Measurements from ENCODE around the gene CDK10. TPM values are rescaled to one million over a fixed set of nuclear protein-coding genes. Genes with fewer than 3 reads are reported as not detected.

Gene CDK10
- total RNA-seq, 1 donor from 2014 or later, result 44.0 TPM

GRCh38 chr16:89700100-89700648, 13.7 kb downstream of the CDK10 start:
- TF ChIP-seq POLR2AphosphoS5 (IDR thresholded peaks at IDR 0.05; ENCODE audit: insufficient read depth in 1 of 2, low read depth in 1 of 2) (peak; percentile 84 to 91), CTCF (IDR thresholded peaks at IDR 0.05) (peak; percentile 36 to 71 (median 52)), POLR2A (IDR thresholded peaks at IDR 0.05) (peak in 1 of 2 donors; percentile 24)

GRCh38 chr16:89700649-89701424, 14.3 kb downstream of the CDK10 start:
- no peak for TF ChIP-seq CTCF (IDR thresholded peaks at IDR 0.05)
- TF ChIP-seq POLR2AphosphoS5 (IDR thresholded peaks at IDR 0.05; ENCODE audit: insufficient read depth in 1 of 2, low read depth in 1 of 2), result no peak
- no peak for TF ChIP-seq POLR2A (IDR thresholded peaks at IDR 0.05)
- no peak for DNase-seq (ENCODE audit: extremely low spot score in 2 of 2)
- H3K4me1 ChIP-seq, result peaks cover 28% of the 10 kb centered on the region
- H3K4me3 ChIP-seq, result peak overlapping the region; percentile 68 to 84
- H3K36me3 ChIP-seq, result no peaks in the 10 kb centered on the region
- no peaks in the 10 kb centered on the region for H3K27me3 ChIP-seq
- intact Hi-C loops (cut with DNase I), result loop anchor here (5.0 to 10.0 kb wide), 2 partner anchors 139 to 164 kb away; partner anchors contain the start of gene RPL13
- H3K9me3 ChIP-seq, result no peaks in the 10 kb centered on the region
- H3K27ac ChIP-seq, result peak overlapping the region; percentile 79

More at GRCh38 chr16:89700100-89700648, 13.7 kb downstream of the CDK10 start:
- peaks cover 28% of the 10 kb centered on the region for H3K4me1 ChIP-seq
- DNase-seq (ENCODE audit: extremely low spot score in 2 of 2), result peak in 1 of 2 donors; percentile 99
- no peaks in the 10 kb centered on the region for H3K36me3 ChIP-seq
- H3K4me3 ChIP-seq, result peak overlapping the region; percentile 68 to 84
- no peaks in the 10 kb centered on the region for H3K9me3 ChIP-seq
- no peaks in the 10 kb centered on the region for H3K27me3 ChIP-seq
- intact Hi-C loops (cut with DNase I), result loop anchor here (5.0 to 10.0 kb wide), 2 partner anchors 138 to 165 kb away; partner anchors contain the start of gene RPL13
- peak overlapping the region; percentile 79 for H3K27ac ChIP-seq

GRCh38 chr16:89701425-89702406, 15.2 kb downstream of the CDK10 start, which contains the start of gene SPATA2L:
SPATA2L (minus strand) TSS chr16:89701705; CDS start chr16:89701232, 473 bp downstream.
- Histone ChIP-seq H3K27ac (peak within 1 kb of the TSS; percentile 79), H3K36me3 (no peaks in the 10 kb centered on the region), H3K4me1 (peaks cover 33% of the 10 kb centered on the region), H3K27me3 (no peaks in the 10 kb centered on the region), H3K9me3 (no peaks in the 10 kb centered on the region), H3K4me3 (peak within 1 kb of the TSS; percentile 68 to 84)
- intact Hi-C loops (cut with DNase I), result loop anchor here (5.0 to 10.0 kb wide), 2 partner anchors 139 to 163 kb away; partner anchors contain the start of gene RPL13
- DNase-seq (ENCODE audit: extremely low spot score in 2 of 2), result no peak
- TF ChIP-seq CTCF (IDR thresholded peaks at IDR 0.05), result no peak
- TF ChIP-seq POLR2A (IDR thresholded peaks at IDR 0.05), result peak in 1 of 2 donors; percentile 88
- TF ChIP-seq POLR2AphosphoS5 (IDR thresholded peaks at IDR 0.05; ENCODE audit: insufficient read depth in 1 of 2, low read depth in 1 of 2), result peak in 1 of 2 donors; percentile 75

- TF ChIP-seq CTCF (IDR thresholded peaks at IDR 0.05) (no peak), POLR2A (IDR thresholded peaks at IDR 0.05) (no peak)
- Histone ChIP-seq H3K4me3 (no peak overlapping the region), H3K9me3 (no peaks in the 10 kb centered on the region), H3K4me1 (peaks cover 33% of the 10 kb centered on the region), H3K27ac (no peak overlapping the region), H3K27me3 (no peaks in the 10 kb centered on the region), H3K36me3 (no peaks in the 10 kb centered on the region)
- no peak for DNase-seq (ENCODE audit: extremely low spot score in 2 of 2)
- intact Hi-C loops (cut with DNase I), result loop anchor here (5.0 to 10.0 kb wide), 2 partner anchors 142 to 161 kb away; partner anchors contain the start of gene RPL13
These were observed 17.8 kb downstream of the CDK10 start for GRCh38 chr16:89704281-89704680.
